ENCODE measurements around the gene PHETA1.

PHETA1 gene

GRCh38 chr12:111368788-111369495 lies at the start of gene PHETA1:
Gene PHETA1, minus strand, starts transcription at chr12:111369095. Its CDS starts 5,668 bp downstream, at chr12:111363427.
- peak; percentile 36 for DNase-seq (ENCODE audit: low read depth)

- no peak for DNase-seq (ENCODE audit: low read depth)
Measured at GRCh38 chr12:111418594-111418880, 49.6 kb upstream of the PHETA1 start.

GRCh38 chr12:111417784-111418593 lies 49.1 kb upstream of the PHETA1 start:
- DNase-seq (ENCODE audit: low read depth), result no peak

- DNase-seq (ENCODE audit: low read depth), result no peak
Measured at GRCh38 chr12:111417290-111417689, 48.4 kb upstream of the PHETA1 start.

- no peak for DNase-seq (ENCODE audit: low read depth)
Measured at GRCh38 chr12:111414711-111415252, 45.9 kb upstream of the PHETA1 start.

GRCh38 chr12:111413442-111414086 lies 44.7 kb upstream of the PHETA1 start:
- DNase-seq (ENCODE audit: low read depth), result no peak

- no peak for DNase-seq (ENCODE audit: low read depth)
Measured at GRCh38 chr12:111412830-111413441, 44.0 kb upstream of the PHETA1 start.

GRCh38 chr12:111412007-111412829 lies 43.3 kb upstream of the PHETA1 start:
- DNase-seq (ENCODE audit: low read depth), result no peak

GRCh38 chr12:111411185-111411764 lies 42.4 kb upstream of the PHETA1 start:
- DNase-seq (ENCODE audit: low read depth), result no peak

- no peak for DNase-seq (ENCODE audit: low read depth)
Measured at GRCh38 chr12:111410431-111411184, 41.7 kb upstream of the PHETA1 start.

- DNase-seq (ENCODE audit: low read depth), result peak; percentile 70
Measured at GRCh38 chr12:111409780-111410430, 41.0 kb upstream of the PHETA1 start.

- no peak for DNase-seq (ENCODE audit: low read depth)
Measured at GRCh38 chr12:111409403-111409779, 40.5 kb upstream of the PHETA1 start.

GRCh38 chr12:111408686-111409402 lies 39.9 kb upstream of the PHETA1 start:
- DNase-seq (ENCODE audit: low read depth), result no peak

- DNase-seq (ENCODE audit: low read depth), result no peak
Measured at GRCh38 chr12:111408116-111408440, 39.2 kb upstream of the PHETA1 start.

- no peak for DNase-seq (ENCODE audit: low read depth)
Measured at GRCh38 chr12:111407377-111408115, 38.7 kb upstream of the PHETA1 start.

- no peak for DNase-seq (ENCODE audit: low read depth)
Measured at GRCh38 chr12:111406474-111407376, 37.8 kb upstream of the PHETA1 start.

GRCh38 chr12:111405859-111406473 lies 37.1 kb upstream of the PHETA1 start, which contains the start of gene SH2B3:
Gene SH2B3, plus strand, starts transcription at chr12:111405923. Its CDS starts 12,223 bp downstream, at chr12:111418146.
- DNase-seq (ENCODE audit: low read depth), result no peak

Data from HS-27A (cell line).